H1 (cell line): ENCODE data around the gene ADARB2. TPM values are rescaled to one million over a fixed set of nuclear protein-coding genes. Genes with fewer than 3 reads are reported as not detected.

Source experiments
- BCL11A ChIP-seq, 2 experiments: IDR thresholded peaks; one replicate each; pipeline ENCODE4 v1.6.1; 2011; ENCODE audit warnings: low read depth in 2 of 2, low read length in 2 of 2, mild to moderate bottlenecking in 2 of 2
- CHD1 ChIP-seq: IDR thresholded peaks from 2 replicates; pipeline ENCODE4 v1.6.1; 2012; ENCODE audit warnings: low read depth, low read length, improper control_type of control experiment
- GABPA ChIP-seq: IDR thresholded peaks from 2 replicates; pipeline ENCODE4 v1.6.1; 2011; ENCODE audit warnings: mild to moderate bottlenecking, low read length, moderate library complexity, borderline replicate concordance; ENCODE audit not compliant: insufficient read depth
- GTF2F1 ChIP-seq: IDR thresholded peaks from 2 replicates; pipeline ENCODE4 v1.6.1; 2012; ENCODE audit warnings: low read depth, low read length, improper control_type of control experiment, borderline replicate concordance
- HDAC6 ChIP-seq: IDR thresholded peaks from one replicate; pipeline ENCODE4 v1.7.1; 2012; ENCODE audit warnings: low read depth, mild to moderate bottlenecking, inconsistent platforms, low read length, moderate library complexity
- MAFK ChIP-seq: IDR thresholded peaks from 2 replicates; pipeline ENCODE4 v1.6.1; 2012; ENCODE audit warnings: low read depth, mild to moderate bottlenecking, improper control_type of control experiment, low read length
- SUZ12 ChIP-seq: fragments of 200-600 bp; sonication (generic); IDR thresholded peaks from 2 replicates; pipeline ENCODE4 v1.6.1; 2012; ENCODE audit warnings: mild to moderate bottlenecking, inconsistent platforms, low read length, moderate library complexity, mixed read lengths
- polyA plus RNA-seq, 7 experiments: library from polyadenylated mRNA; depleted of rRNA in 3 of 7; stranded (reverse) in 5 of 7; unstranded in 2 of 7; fragments of >200 nt in 5 of 7; fragments of 200-250 nt in 2 of 7; gene quantifications; 1 replicate in 5 of 7; 2 replicates in 1 of 7; 4 replicates in 1 of 7; pipeline versions ENCODE4 v1.2.1 to v1.2.3, GENCODE V29; 2011 to 2013; ENCODE audit warnings: missing spikeins in 2 of 7, mixed read lengths in 2 of 7
- total RNA-seq: library from RNA; stranded (reverse); fragmentation: NEBNext Ultra II Directional; extraction: Animal tissue kit (Norgen Biotek cat#: 25700); gene quantifications from 2 replicates; pipeline ENCODE4 v1.2.1, GENCODE V29; 2021
- TF ChIP-seq, protein P1 (sequence below): IDR thresholded peaks from 2 replicates; pipeline ENCODE4 v1.6.1; 2011; ENCODE audit warnings: low read depth, mild to moderate bottlenecking, low read length; ENCODE audit not compliant: insufficient read depth

ADARB2 gene
- total and polyA plus RNA-seq, 2 of the 8 experiments (the other 6 are each of a cell fraction or from before 2014, with no cell fraction given), result 2.2 to 2.8 TPM

DNA sequence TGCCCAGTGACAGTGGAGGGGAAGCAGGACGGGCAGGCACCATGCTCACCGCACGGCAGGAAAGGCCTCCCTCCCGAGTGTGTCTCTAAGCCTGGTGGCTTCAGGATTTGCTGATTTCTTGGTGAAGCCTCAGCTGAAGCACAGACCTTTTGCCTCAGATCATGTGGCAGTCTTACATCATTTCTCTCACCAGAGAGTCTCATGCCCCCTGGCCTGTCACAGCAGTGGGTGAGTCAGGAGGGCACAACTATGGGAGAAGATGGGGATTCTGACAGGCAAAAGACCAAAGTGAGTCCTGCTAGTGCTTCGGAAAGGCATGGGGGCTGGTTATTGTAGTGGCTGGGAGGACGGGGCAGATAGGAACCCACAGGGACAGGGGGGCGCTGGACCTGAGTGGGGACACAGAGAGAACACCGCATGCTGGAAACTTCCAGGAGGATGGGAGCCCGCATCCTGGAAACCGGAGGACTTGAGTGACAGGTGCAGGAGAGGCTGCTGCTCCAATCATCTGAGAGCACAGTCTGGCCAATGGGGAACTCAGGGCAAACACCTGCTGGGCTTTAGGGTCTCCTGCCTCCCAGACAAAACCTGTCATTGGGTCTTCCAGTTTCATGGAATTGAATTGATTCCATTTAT, 166.8 kb downstream of the ADARB2 start (continued):
- TF ChIP-seq GTF2F1 (no peak), MAFK (no peak), SUZ12 (no peak), BCL11A (IDR thresholded peaks at IDR 0.05; ENCODE audit: low read depth in 2 of 2, low read length in 2 of 2) (no peak), CHD1 (no peak), GABPA (no peak), HDAC6 (no peak)
- TF ChIP-seq, protein P1, sequence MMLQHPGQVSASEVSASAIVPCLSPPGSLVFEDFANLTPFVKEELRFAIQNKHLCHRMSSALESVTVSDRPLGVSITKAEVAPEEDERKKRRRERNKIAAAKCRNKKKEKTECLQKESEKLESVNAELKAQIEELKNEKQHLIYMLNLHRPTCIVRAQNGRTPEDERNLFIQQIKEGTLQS, result no peak
